Umbilical cord (tissue), 2 donors: Measurements from ENCODE around the gene NTRK1. TPM values are rescaled to one million over a fixed set of nuclear protein-coding genes. Genes with fewer than 3 reads are reported as not detected.

Experiments used
- DNase-seq: peaks from one replicate; pipeline ENCODE4 v3.0.0-alpha.2; 2015; ENCODE audit warnings: low spot score
- total RNA-seq: library from RNA; depleted of rRNA; stranded (reverse); fragments of >200 nt; gene quantifications from one replicate; pipeline ENCODE4 v1.2.3, GENCODE V29; 2014; ENCODE audit warnings: low replicate concordance; ENCODE audit not compliant: insufficient read depth

NTRK1 gene
- total RNA-seq, 1 donor from 2014 or later: not detected

GRCh38 chr1:156898161-156898566 lies 37.5 kb downstream of the NTRK1 start:
- DNase-seq: peak; percentile 85

- no peak for DNase-seq
These were observed 38.5 kb downstream of the NTRK1 start for GRCh38 chr1:156898971-156899664.

GRCh38 chr1:156899956-156900718 lies 39.5 kb downstream of the NTRK1 start:
- peak; percentile 59 for DNase-seq

- DNase-seq: no peak
These were observed 40.4 kb downstream of the NTRK1 start for GRCh38 chr1:156900896-156901589.

- DNase-seq: no peak
These were observed 40.9 kb downstream of the NTRK1 start for GRCh38 chr1:156901590-156901900.

- no peak for DNase-seq
These were observed 41.6 kb downstream of the NTRK1 start for GRCh38 chr1:156901966-156902915.

GRCh38 chr1:156903328-156904091 lies 42.8 kb downstream of the NTRK1 start:
- DNase-seq: no peak

- no peak for DNase-seq
These were observed 43.7 kb downstream of the NTRK1 start for GRCh38 chr1:156904187-156904959.

GRCh38 chr1:156905176-156905575 lies 44.5 kb downstream of the NTRK1 start:
- no peak for DNase-seq

- no peak for DNase-seq
These were observed 45.0 kb downstream of the NTRK1 start for GRCh38 chr1:156905651-156906050.

- no peak for DNase-seq
These were observed 45.7 kb downstream of the NTRK1 start for GRCh38 chr1:156906206-156906906.

- DNase-seq: no peak
These were observed 47.9 kb downstream of the NTRK1 start for GRCh38 chr1:156908541-156908940.

- no peak for DNase-seq
These were observed 48.3 kb downstream of the NTRK1 start for GRCh38 chr1:156908955-156909354.

- no peak for DNase-seq
These were observed 49.0 kb downstream of the NTRK1 start for GRCh38 chr1:156909671-156910070.

- DNase-seq: no peak
These were observed 49.7 kb downstream of the NTRK1 start for GRCh38 chr1:156910309-156910782.

- no peak for DNase-seq
These were observed 51.1 kb downstream of the NTRK1 start for GRCh38 chr1:156911577-156912298.

GRCh38 chr1:156912310-156912709 lies 51.6 kb downstream of the NTRK1 start:
- no peak for DNase-seq
